ENCODE results near the gene NEK10. TPM values are rescaled to one million over a fixed set of nuclear protein-coding genes. Genes with fewer than 3 reads are reported as not detected.

Gene NEK10
- total and polyA plus RNA-seq, 2 of the 13 experiments (the other 11 are each of a cell fraction or from before 2014, with no cell fraction given): 2.8 to 14.2 TPM

GRCh38 chr3:27281671-27282150 is 87.5 kb downstream of the NEK10 start (continued):
- TF ChIP-seq ZC3H4 (CRISPR knock-in tag; IDR thresholded peaks at IDR 0.05; ENCODE audit: borderline replicate concordance) (no peak), HCFC1 (IDR thresholded peaks at IDR 0.05; ENCODE audit: low read depth, low read length) (no peak), ZNF616 (CRISPR knock-in tag; IDR thresholded peaks at IDR 0.05; ENCODE audit: low read depth) (no peak), MEIS2 (CRISPR knock-in tag; IDR thresholded peaks at IDR 0.05) (no peak), FOXP4 (CRISPR knock-in tag; IDR thresholded peaks at IDR 0.05) (peak; percentile 91), ZEB1 (IDR thresholded peaks at IDR 0.05; ENCODE audit: insufficient replicate concordance, low read depth) (peak; percentile 32), CENPX (CRISPR knock-in tag; IDR thresholded peaks at IDR 0.05) (no peak), ZFP90 (CRISPR knock-in tag; IDR thresholded peaks at IDR 0.05; ENCODE audit: borderline replicate concordance) (no peak), ASH2L (IDR thresholded peaks at IDR 0.05; ENCODE audit: insufficient read length, low read depth, low read length) (peak; percentile 42), ARID3A (IDR thresholded peaks at IDR 0.05; ENCODE audit: low read depth, low read length) (peak; percentile 99), GATAD2A (CRISPR knock-in tag; IDR thresholded peaks at IDR 0.05) (peak; percentile 92), GABPA (IDR thresholded peaks at IDR 0.05; ENCODE audit: low read depth, low read length) (no peak), GABPA (CRISPR knock-in tag; IDR thresholded peaks at IDR 0.05; ENCODE audit: low read depth) (peak; percentile 34; the same call in 1 of the 2 replicates), ZNF766 (CRISPR knock-in tag; IDR thresholded peaks at IDR 0.05; ENCODE audit: borderline replicate concordance) (no peak), SKI (IDR thresholded peaks at IDR 0.05; ENCODE audit: partially characterized antibody) (no peak), FLYWCH1 (CRISPR knock-in tag; IDR thresholded peaks at IDR 0.05) (no peak), ZNF614 (CRISPR knock-in tag; IDR thresholded peaks at IDR 0.05; ENCODE audit: borderline replicate concordance) (peak; percentile 86; the same call in 1 of the 2 replicates), MTA3 (CRISPR knock-in tag; IDR thresholded peaks at IDR 0.05) (no peak), FOXA3 (CRISPR knock-in tag; IDR thresholded peaks at IDR 0.05) (peak; percentile 98), ZNF263 (CRISPR knock-in tag; IDR thresholded peaks at IDR 0.05) (peak; percentile 57; the same call in 1 of the 2 replicates), ZFX (CRISPR knock-in tag; IDR thresholded peaks at IDR 0.05; ENCODE audit: low read depth) (peak; percentile 52), RXRB (CRISPR knock-in tag; IDR thresholded peaks at IDR 0.05; ENCODE audit: borderline replicate concordance) (peak; percentile 75; the same call in 1 of the 2 replicates), SIX4 (CRISPR knock-in tag; IDR thresholded peaks at IDR 0.05) (no peak), ZNF124 (CRISPR knock-in tag; IDR thresholded peaks at IDR 0.05) (no peak)
- TF ChIP-seq, protein P1, sequence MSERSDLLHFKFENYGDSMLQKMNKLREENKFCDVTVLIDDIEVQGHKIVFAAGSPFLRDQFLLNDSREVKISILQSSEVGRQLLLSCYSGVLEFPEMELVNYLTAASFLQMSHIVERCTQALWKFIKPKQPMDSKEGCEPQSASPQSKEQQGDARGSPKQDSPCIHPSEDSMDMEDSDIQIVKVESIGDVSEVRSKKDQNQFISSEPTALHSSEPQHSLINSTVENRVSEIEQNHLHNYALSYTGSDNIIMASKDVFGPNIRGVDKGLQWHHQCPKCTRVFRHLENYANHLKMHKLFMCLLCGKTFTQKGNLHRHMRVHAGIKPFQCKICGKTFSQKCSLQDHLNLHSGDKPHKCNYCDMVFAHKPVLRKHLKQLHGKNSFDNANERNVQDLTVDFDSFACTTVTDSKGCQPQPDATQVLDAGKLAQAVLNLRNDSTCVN (CRISPR knock-in tag; IDR thresholded peaks at IDR 0.05; ENCODE audit: borderline replicate concordance): 0 out of 2 replicates have a peak, but pooled peaks have one; percentile 54

Measured in HepG2 (cell line).